A549 (cell line): ENCODE measurements around the gene USP32.
A peak's percentile ranks its signal among the peaks of the same experiment; 100 is the strongest.

ENCODE experiments used
- JUN ChIP-seq, 2 experiments: fragments of >200 bp; sonication (Bioruptor Twin); formaldehyde crosslinking; IDR thresholded peaks; 2 replicates in 1 of 2; 3 replicates in 1 of 2; pipeline ENCODE4 v1.6.1; 2016 to 2017
- KDM1A ChIP-seq: fragments of 200-600 bp; sonication (generic); IDR thresholded peaks from 2 replicates; pipeline ENCODE4 v1.6.1; 2016; ENCODE audit warnings: low read depth, mild to moderate bottlenecking
- RARB ChIP-seq: fragments of 250-450 bp; sonication (Bioruptor Pico); IDR thresholded peaks from 2 replicates; pipeline ENCODE4 v1.8.0; 2021; ENCODE audit warnings: mild to moderate bottlenecking, moderate library complexity
- RFX5 ChIP-seq: fragments of 450-650 bp; IDR thresholded peaks from 2 replicates; pipeline ENCODE4 v1.7.1; 2014; ENCODE audit warnings: antibody characterized with exemption, mild to moderate bottlenecking, moderate library complexity
- TF ChIP-seq, protein P1 (sequence below): fragments of >200 bp; sonication (Bioruptor Twin); formaldehyde crosslinking; IDR thresholded peaks from 3 replicates; pipeline ENCODE4 v1.5.1; 2016
- TF ChIP-seq, protein P2 (sequence below): fragments of 200-600 bp; sonication (generic); IDR thresholded peaks from 2 replicates; pipeline ENCODE4 v1.6.1; 2016; ENCODE audit warnings: antibody characterized with exemption, mild to moderate bottlenecking, moderate library complexity

DNA sequence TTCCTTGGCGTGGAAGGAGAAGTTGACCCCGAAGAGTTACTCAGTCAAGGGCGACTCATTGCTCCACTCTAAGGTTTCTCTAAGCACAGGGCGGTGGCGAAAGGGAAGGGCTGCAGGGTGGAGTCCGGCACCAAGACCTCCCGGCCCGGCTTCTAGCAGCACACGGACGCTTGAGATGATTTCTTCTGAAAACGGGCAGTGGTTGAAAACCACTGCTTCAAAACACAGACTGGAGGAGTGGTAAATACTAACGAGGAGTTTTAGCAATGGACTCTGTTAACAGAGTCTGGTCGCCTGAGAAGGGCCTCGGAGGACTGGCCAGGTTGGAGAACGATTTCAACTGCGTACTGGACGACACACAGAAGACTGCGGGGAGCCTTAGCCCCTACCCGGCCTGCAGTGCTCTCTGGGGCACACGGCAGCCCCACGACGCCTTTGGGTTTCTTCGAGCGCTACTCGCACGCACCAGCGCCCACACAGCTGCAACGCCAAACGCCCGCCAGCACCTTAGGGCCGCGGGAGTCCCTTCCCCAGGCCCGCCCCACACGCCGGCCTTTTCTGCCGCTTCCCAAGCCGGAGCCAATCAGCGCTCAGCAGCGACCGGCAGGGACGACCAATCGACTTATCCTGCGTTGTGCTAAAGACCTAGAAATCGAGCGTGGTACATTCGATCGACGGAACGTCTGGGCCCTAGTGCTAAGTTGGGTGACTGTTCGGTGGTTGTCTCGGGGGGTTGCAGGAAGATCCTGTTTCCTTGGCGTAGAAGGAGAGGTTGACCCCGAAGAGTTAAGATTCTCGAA lies 256.6 kb downstream of the USP32 start:
- TF ChIP-seq JUN (IDR thresholded peaks at IDR 0.05) (peak; percentile 58 to 70; a peak in 4 of 5 replicates), RFX5 (0 out of 2 replicates have a peak, but pooled peaks have one; percentile 48), RARB (no peak), KDM1A (no peak)
- TF ChIP-seq, protein P1, sequence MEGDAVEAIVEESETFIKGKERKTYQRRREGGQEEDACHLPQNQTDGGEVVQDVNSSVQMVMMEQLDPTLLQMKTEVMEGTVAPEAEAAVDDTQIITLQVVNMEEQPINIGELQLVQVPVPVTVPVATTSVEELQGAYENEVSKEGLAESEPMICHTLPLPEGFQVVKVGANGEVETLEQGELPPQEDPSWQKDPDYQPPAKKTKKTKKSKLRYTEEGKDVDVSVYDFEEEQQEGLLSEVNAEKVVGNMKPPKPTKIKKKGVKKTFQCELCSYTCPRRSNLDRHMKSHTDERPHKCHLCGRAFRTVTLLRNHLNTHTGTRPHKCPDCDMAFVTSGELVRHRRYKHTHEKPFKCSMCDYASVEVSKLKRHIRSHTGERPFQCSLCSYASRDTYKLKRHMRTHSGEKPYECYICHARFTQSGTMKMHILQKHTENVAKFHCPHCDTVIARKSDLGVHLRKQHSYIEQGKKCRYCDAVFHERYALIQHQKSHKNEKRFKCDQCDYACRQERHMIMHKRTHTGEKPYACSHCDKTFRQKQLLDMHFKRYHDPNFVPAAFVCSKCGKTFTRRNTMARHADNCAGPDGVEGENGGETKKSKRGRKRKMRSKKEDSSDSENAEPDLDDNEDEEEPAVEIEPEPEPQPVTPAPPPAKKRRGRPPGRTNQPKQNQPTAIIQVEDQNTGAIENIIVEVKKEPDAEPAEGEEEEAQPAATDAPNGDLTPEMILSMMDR = no peak
- TF ChIP-seq, protein P2, sequence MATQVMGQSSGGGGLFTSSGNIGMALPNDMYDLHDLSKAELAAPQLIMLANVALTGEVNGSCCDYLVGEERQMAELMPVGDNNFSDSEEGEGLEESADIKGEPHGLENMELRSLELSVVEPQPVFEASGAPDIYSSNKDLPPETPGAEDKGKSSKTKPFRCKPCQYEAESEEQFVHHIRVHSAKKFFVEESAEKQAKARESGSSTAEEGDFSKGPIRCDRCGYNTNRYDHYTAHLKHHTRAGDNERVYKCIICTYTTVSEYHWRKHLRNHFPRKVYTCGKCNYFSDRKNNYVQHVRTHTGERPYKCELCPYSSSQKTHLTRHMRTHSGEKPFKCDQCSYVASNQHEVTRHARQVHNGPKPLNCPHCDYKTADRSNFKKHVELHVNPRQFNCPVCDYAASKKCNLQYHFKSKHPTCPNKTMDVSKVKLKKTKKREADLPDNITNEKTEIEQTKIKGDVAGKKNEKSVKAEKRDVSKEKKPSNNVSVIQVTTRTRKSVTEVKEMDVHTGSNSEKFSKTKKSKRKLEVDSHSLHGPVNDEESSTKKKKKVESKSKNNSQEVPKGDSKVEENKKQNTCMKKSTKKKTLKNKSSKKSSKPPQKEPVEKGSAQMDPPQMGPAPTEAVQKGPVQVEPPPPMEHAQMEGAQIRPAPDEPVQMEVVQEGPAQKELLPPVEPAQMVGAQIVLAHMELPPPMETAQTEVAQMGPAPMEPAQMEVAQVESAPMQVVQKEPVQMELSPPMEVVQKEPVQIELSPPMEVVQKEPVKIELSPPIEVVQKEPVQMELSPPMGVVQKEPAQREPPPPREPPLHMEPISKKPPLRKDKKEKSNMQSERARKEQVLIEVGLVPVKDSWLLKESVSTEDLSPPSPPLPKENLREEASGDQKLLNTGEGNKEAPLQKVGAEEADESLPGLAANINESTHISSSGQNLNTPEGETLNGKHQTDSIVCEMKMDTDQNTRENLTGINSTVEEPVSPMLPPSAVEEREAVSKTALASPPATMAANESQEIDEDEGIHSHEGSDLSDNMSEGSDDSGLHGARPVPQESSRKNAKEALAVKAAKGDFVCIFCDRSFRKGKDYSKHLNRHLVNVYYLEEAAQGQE = no peak
